Neuronal stem cell (in vitro differentiated cells): Measurements from ENCODE around the gene MCU.
A peak's percentile ranks its signal among the peaks of the same experiment; 100 is the strongest.

Source experiments
- DNase-seq: peaks from one replicate; pipeline ENCODE4 v3.0.0-alpha.2; 2013; ENCODE audit warnings: low spot score
- H2AFZ ChIP-seq: one replicate; pipeline ENCODE4 v1.6.1; 2013; ENCODE audit warnings: mild to moderate bottlenecking, low read length, inconsistent platforms
- H2AK5ac ChIP-seq: 2 replicates; pipeline ENCODE4 v1.6.1; 2013; ENCODE audit warnings: low read depth, mild to moderate bottlenecking, inconsistent platforms, low read length, moderate library complexity, mixed read lengths
- H2BK120ac ChIP-seq: 2 replicates; pipeline ENCODE4 v1.6.1; 2013; ENCODE audit warnings: low read depth, mild to moderate bottlenecking, inconsistent platforms, low read length, moderate library complexity, mixed read lengths
- H2BK12ac ChIP-seq: one replicate; pipeline ENCODE4 v1.6.1; 2013; ENCODE audit warnings: low read length, inconsistent platforms
- H2BK15ac ChIP-seq: 2 replicates; pipeline ENCODE4 v1.6.1; 2013; ENCODE audit warnings: mild to moderate bottlenecking, low read length, inconsistent platforms, mixed read lengths
- H2BK5ac ChIP-seq: one replicate; pipeline ENCODE4 v1.6.1; 2013; ENCODE audit warnings: inconsistent platforms, mild to moderate bottlenecking, low read length, moderate library complexity
- H3K14ac ChIP-seq: one replicate; pipeline ENCODE4 v1.6.1; 2013; ENCODE audit warnings: low read length, inconsistent platforms
- H3K18ac ChIP-seq: 2 replicates; pipeline ENCODE4 v1.6.1; 2013; ENCODE audit warnings: low read length, inconsistent platforms
- H3K23ac ChIP-seq: 2 replicates; pipeline ENCODE4 v1.6.1; 2013; ENCODE audit warnings: low read depth, mild to moderate bottlenecking, mixed read lengths, low read length, inconsistent platforms; ENCODE audit not compliant: poor library complexity
- H3K27ac ChIP-seq: replicated peaks from 3 replicates; pipeline ENCODE4 v1.5.1; 2013; ENCODE audit warnings: low read length, inconsistent platforms
- H3K27me3 ChIP-seq, 3 experiments: 2 replicates each; pipeline ENCODE4 v1.6.1; 2013; ENCODE audit warnings: low read length in 3 of 3, mild to moderate bottlenecking in 2 of 3, inconsistent platforms in 1 of 3, low read depth in 1 of 3, mixed read lengths in 1 of 3, moderate library complexity in 1 of 3; ENCODE audit not compliant: control insufficient read depth in 3 of 3, insufficient read depth in 3 of 3
- H3K36me3 ChIP-seq, 2 donors: replicated peaks in 1 of 2; 2 replicates each; pipeline ENCODE4 v1.6.1; 2013; ENCODE audit warnings: low read length in 2 of 2; ENCODE audit not compliant: control insufficient read depth in 2 of 2, insufficient read depth in 2 of 2
- H3K4ac ChIP-seq: 2 replicates; pipeline ENCODE4 v1.6.1; 2013; ENCODE audit warnings: inconsistent platforms, mild to moderate bottlenecking, low read length, moderate library complexity
- H3K4me1 ChIP-seq, 2 donors: 1 replicate in 1 of 2; 2 replicates in 1 of 2; pipeline ENCODE4 v1.6.1; 2013; ENCODE audit warnings: low read length in 2 of 2, low read depth in 1 of 2; ENCODE audit not compliant: control insufficient read depth in 2 of 2, insufficient read depth in 1 of 2
- H3K4me2 ChIP-seq: one replicate; pipeline ENCODE4 v1.6.1; 2013; ENCODE audit warnings: mild to moderate bottlenecking, low read length, inconsistent platforms; ENCODE audit not compliant: insufficient read depth, poor library complexity, severe bottlenecking
- H3K4me3 ChIP-seq, 2 donors: 2 replicates each; pipeline ENCODE4 v1.5.1; 2013; ENCODE audit warnings: low read length in 2 of 2, mild to moderate bottlenecking in 2 of 2, inconsistent platforms in 1 of 2, moderate library complexity in 1 of 2
- H3K79me1 ChIP-seq: one replicate; pipeline ENCODE4 v1.6.1; 2013; ENCODE audit warnings: low read depth, mild to moderate bottlenecking, inconsistent platforms, low read length, moderate library complexity
- H3K9ac ChIP-seq: one replicate; pipeline ENCODE4 v1.6.1; 2013; ENCODE audit warnings: mild to moderate bottlenecking, low read depth, low read length, inconsistent platforms; ENCODE audit not compliant: poor library complexity
- H3K9me3 ChIP-seq, 2 donors: replicated peaks in 1 of 2; 2 replicates each; pipeline versions ENCODE3 to v1.6.1; 2013; ENCODE audit warnings: low read length in 2 of 2, mild to moderate bottlenecking in 2 of 2, inconsistent platforms in 1 of 2, low read depth in 1 of 2, mixed read lengths in 1 of 2, moderate library complexity in 1 of 2; ENCODE audit not compliant: control insufficient read depth in 2 of 2, insufficient read depth in 1 of 2
- H4K8ac ChIP-seq: one replicate; pipeline ENCODE4 v1.6.1; 2013; ENCODE audit warnings: low read depth, mild to moderate bottlenecking, inconsistent platforms, low read length, moderate library complexity
- H4K91ac ChIP-seq: one replicate; pipeline ENCODE4 v1.6.1; 2013; ENCODE audit warnings: low read length, low read depth, mild to moderate bottlenecking, inconsistent platforms; ENCODE audit not compliant: poor library complexity
- WGBS, 2 donors: extraction: QIAGEN DNeasy Blood & Tissue Kit; methylation state at CpG; one replicate each; pipeline ENCODE4 v1.1.7; 2013; ENCODE audit warnings: missing lambda C conversion rate in 2 of 2, mixed read lengths in 1 of 2; ENCODE audit not compliant: insufficient read length in 2 of 2, insufficient replicate concordance in 1 of 2; ENCODE audit errors: extremely low coverage in 2 of 2; 5-methylcytosine and 5-hydroxymethylcytosine counted together

The MCU gene

GRCh38 chr10:72772031-72772430 is 80.1 kb downstream of the MCU start:
- Histone ChIP-seq H3K14ac (no peak overlapping the region), H2BK12ac (no peak overlapping the region), H2AFZ (no peak overlapping the region), H3K9ac (no peak overlapping the region), H3K4me2 (no peak overlapping the region), H3K18ac (no peak overlapping the region), H3K23ac (no peak overlapping the region), H3K4me1 (no peaks in the 10 kb centered on the region), H3K4me3 (peak overlapping the region in 1 of 2 donors; percentile 15), H2BK15ac (no peak overlapping the region), H3K4ac (no peak overlapping the region), H3K36me3 (no peaks in the 10 kb centered on the region), H3K27me3 (no peaks in the 10 kb centered on the region), H4K91ac (no peak overlapping the region), H4K8ac (no peak overlapping the region), H3K27ac (no peak overlapping the region), H2BK120ac (no peak overlapping the region), H2AK5ac (no peak overlapping the region), H3K9me3 (peaks cover 5 to 16% of the 10 kb centered on the region in 2 donors), H3K79me1 (no peaks in the 10 kb centered on the region), H2BK5ac (no peak overlapping the region)
- DNase-seq, result no peak
- no CpG with 5 or more reads among the region's 1 CpG for WGBS, 2 donors

GRCh38 chr10:72779874-72780273 is 87.9 kb downstream of the MCU start:
- no peak for DNase-seq
- no peak overlapping the region for H4K8ac ChIP-seq
- H2AK5ac ChIP-seq, result no peak overlapping the region
- no peak overlapping the region for H3K4me2 ChIP-seq
- no peak overlapping the region for H2BK12ac ChIP-seq
- no peak overlapping the region for H3K23ac ChIP-seq
- no peak overlapping the region for H3K4me3 ChIP-seq
- no peak overlapping the region for H4K91ac ChIP-seq
- no peak overlapping the region for H2AFZ ChIP-seq
- H2BK15ac ChIP-seq, result no peak overlapping the region
- H3K18ac ChIP-seq, result no peak overlapping the region
- no peak overlapping the region for H3K27ac ChIP-seq
- H3K9me3 ChIP-seq, result no peaks in the 10 kb centered on the region
- no peaks in the 10 kb centered on the region for H3K27me3 ChIP-seq
- no peak overlapping the region for H3K9ac ChIP-seq
- no peak overlapping the region for H3K14ac ChIP-seq
- H2BK5ac ChIP-seq, result no peak overlapping the region
- H3K79me1 ChIP-seq, result no peaks in the 10 kb centered on the region
- no CpG with 5 or more reads among the region's 2 CpGs for WGBS, 2 donors
- H3K4me1 ChIP-seq, result peaks cover 7 to 25% of the 10 kb centered on the region in 2 donors
- H2BK120ac ChIP-seq, result no peak overlapping the region
- H3K36me3 ChIP-seq, result no peaks in the 10 kb centered on the region
- H3K4ac ChIP-seq, result no peak overlapping the region

GRCh38 chr10:72782649-72783330 is 90.8 kb downstream of the MCU start:
- Histone ChIP-seq H3K36me3 (no peaks in the 10 kb centered on the region), H3K14ac (no peak overlapping the region), H4K91ac (no peak overlapping the region), H3K79me1 (no peaks in the 10 kb centered on the region), H3K9me3 (no peaks in the 10 kb centered on the region), H2AK5ac (no peak overlapping the region), H3K18ac (no peak overlapping the region), H3K4me2 (no peak overlapping the region), H2AFZ (no peak overlapping the region), H2BK15ac (no peak overlapping the region), H3K27ac (no peak overlapping the region), H3K4me1 (peaks cover 11 to 37% of the 10 kb centered on the region in 2 donors), H3K9ac (no peak overlapping the region), H3K27me3 (no peaks in the 10 kb centered on the region), H2BK5ac (no peak overlapping the region), H3K23ac (no peak overlapping the region), H3K4me3 (no peak overlapping the region), H2BK12ac (no peak overlapping the region), H4K8ac (no peak overlapping the region), H3K4ac (no peak overlapping the region), H2BK120ac (no peak overlapping the region)
- WGBS, 2 donors, result no CpG with 5 or more reads among the region's 5 CpGs
- DNase-seq, result no peak

DNA sequence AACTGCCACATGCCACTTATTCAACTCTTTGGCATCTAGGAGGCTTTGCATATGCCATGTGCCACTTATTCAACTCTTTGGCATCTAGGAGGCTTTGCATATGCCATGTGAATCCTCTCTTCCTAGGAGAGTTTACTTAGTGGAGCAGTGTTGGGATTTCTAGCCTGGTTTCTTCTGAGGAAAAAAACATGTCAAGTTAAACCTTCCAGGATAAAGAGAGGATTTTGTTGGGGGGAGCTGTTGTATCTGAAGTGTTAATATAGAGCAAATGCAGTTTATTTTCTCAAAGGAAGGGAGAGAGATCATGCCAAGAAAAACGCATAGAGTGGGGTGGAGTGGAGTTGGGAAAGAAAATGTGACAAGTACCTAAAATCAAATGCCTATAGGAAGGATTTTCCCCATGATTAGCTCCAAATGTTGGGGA is 91.5 kb downstream of the MCU start:
- Histone ChIP-seq H3K9me3 (no peaks in the 10 kb centered on the region), H3K4me2 (no peak overlapping the region), H3K18ac (no peak overlapping the region), H2BK12ac (no peak overlapping the region), H3K27ac (no peak overlapping the region), H2AK5ac (no peak overlapping the region), H3K9ac (no peak overlapping the region), H2BK120ac (no peak overlapping the region), H3K79me1 (no peaks in the 10 kb centered on the region), H3K27me3 (no peaks in the 10 kb centered on the region), H2BK15ac (no peak overlapping the region), H4K91ac (no peak overlapping the region), H2AFZ (no peak overlapping the region), H3K23ac (no peak overlapping the region), H3K4me1 (peaks cover 11 to 37% of the 10 kb centered on the region in 2 donors), H3K4me3 (no peak overlapping the region), H2BK5ac (no peak overlapping the region), H4K8ac (no peak overlapping the region), H3K36me3 (no peaks in the 10 kb centered on the region), H3K4ac (no peak overlapping the region), H3K14ac (no peak overlapping the region)
- no CpG with 5 or more reads among the region's 1 CpG for WGBS, 2 donors
- DNase-seq, result no peak
